ENCODE measurements around the gene MRPS30.

DNA sequence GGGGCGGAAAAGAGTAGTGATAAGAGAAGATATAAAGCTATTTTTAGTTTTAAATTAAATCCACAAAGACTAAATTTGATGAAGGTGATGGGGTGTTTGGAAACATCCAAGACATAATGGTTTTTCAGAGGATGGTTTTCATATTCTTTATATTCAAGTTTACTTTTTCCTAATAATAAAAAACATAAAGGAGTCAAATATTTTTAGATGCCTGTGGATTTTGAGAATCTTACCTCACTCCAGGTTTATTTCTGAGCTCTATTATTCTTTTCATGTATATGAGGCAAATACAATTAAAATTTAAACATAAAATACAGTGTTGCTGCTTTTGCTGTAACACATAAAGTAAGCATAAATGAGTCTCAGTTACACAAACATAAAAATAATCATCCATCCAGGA is 22.2 kb downstream of the MRPS30 start:
- TF ChIP-seq, protein P1, sequence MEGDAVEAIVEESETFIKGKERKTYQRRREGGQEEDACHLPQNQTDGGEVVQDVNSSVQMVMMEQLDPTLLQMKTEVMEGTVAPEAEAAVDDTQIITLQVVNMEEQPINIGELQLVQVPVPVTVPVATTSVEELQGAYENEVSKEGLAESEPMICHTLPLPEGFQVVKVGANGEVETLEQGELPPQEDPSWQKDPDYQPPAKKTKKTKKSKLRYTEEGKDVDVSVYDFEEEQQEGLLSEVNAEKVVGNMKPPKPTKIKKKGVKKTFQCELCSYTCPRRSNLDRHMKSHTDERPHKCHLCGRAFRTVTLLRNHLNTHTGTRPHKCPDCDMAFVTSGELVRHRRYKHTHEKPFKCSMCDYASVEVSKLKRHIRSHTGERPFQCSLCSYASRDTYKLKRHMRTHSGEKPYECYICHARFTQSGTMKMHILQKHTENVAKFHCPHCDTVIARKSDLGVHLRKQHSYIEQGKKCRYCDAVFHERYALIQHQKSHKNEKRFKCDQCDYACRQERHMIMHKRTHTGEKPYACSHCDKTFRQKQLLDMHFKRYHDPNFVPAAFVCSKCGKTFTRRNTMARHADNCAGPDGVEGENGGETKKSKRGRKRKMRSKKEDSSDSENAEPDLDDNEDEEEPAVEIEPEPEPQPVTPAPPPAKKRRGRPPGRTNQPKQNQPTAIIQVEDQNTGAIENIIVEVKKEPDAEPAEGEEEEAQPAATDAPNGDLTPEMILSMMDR (IDR thresholded peaks at IDR 0.05), result no peak
- no peak for TF ChIP-seq POLR2A (IDR thresholded peaks at IDR 0.05)

Data from heart left ventricle (tissue), 13 donors.